HepG2 (cell line): ENCODE data around the gene UGT2A3. TPM values are rescaled to one million over a fixed set of nuclear protein-coding genes. Genes with fewer than 3 reads are reported as not detected.

Source experiments
- ARID5B ChIP-seq: IDR thresholded peaks from 2 replicates; pipeline ENCODE4 v1.4.0; 2020; ENCODE audit warnings: mild to moderate bottlenecking, missing genetic modification reagents
- ATF1 ChIP-seq: IDR thresholded peaks from 2 replicates; pipeline ENCODE4 v1.6.1; 2016; ENCODE audit warnings: mild to moderate bottlenecking, control low read depth
- BCL6 ChIP-seq: IDR thresholded peaks from 2 replicates; pipeline ENCODE4 v1.6.1; 2016; ENCODE audit warnings: missing genetic modification reagents, missing compliant biosample characterization
- DMTF1 ChIP-seq: sonication (generic); formaldehyde crosslinking; IDR thresholded peaks from 2 replicates; pipeline ENCODE4 v1.4.0; 2020; ENCODE audit warnings: mild to moderate bottlenecking, missing genetic modification reagents
- HOXA9 ChIP-seq: sonication (generic); formaldehyde crosslinking; IDR thresholded peaks from 2 replicates; pipeline ENCODE4 v1.8.1; 2022; ENCODE audit warnings: missing genetic modification reagents, mild to moderate bottlenecking, moderate library complexity, borderline replicate concordance
- IRF1 ChIP-seq: sonication (generic); formaldehyde crosslinking; IDR thresholded peaks from 2 replicates; pipeline ENCODE4 v1.4.0; 2020; ENCODE audit warnings: low read depth, mild to moderate bottlenecking, missing genetic modification reagents
- KLF11 ChIP-seq: IDR thresholded peaks from 2 replicates; pipeline ENCODE4 v1.6.1; 2016; ENCODE audit warnings: missing compliant biosample characterization
- KMT2A ChIP-seq: sonication (generic); formaldehyde crosslinking; IDR thresholded peaks from 2 replicates; pipeline ENCODE4 v1.4.0; 2020; ENCODE audit warnings: missing genetic modification reagents
- SKI ChIP-seq: fragments of 450-650 bp; IDR thresholded peaks from one replicate; pipeline ENCODE4 v1.6.1; 2018; ENCODE audit warnings: mild to moderate bottlenecking; ENCODE audit not compliant: partially characterized antibody
- SOX5 ChIP-seq: IDR thresholded peaks from 2 replicates; pipeline ENCODE4 v1.6.1; 2016; ENCODE audit warnings: borderline replicate concordance
- ZBTB25 ChIP-seq: IDR thresholded peaks from 2 replicates; pipeline ENCODE4 v1.6.1; 2018; ENCODE audit warnings: missing genetic modification reagents
- ZBTB39 ChIP-seq: sonication (generic); formaldehyde crosslinking; IDR thresholded peaks from 2 replicates; pipeline ENCODE4 v1.5.0; 2020; ENCODE audit warnings: missing genetic modification reagents
- ZMYM2 ChIP-seq: sonication (generic); formaldehyde crosslinking; IDR thresholded peaks from 2 replicates; pipeline ENCODE4 v1.8.0; 2022; ENCODE audit warnings: mild to moderate bottlenecking, missing genetic modification reagents
- ZNF10 ChIP-seq: sonication (generic); formaldehyde crosslinking; IDR thresholded peaks from 2 replicates; pipeline ENCODE4 v1.4.0; 2020; ENCODE audit warnings: mild to moderate bottlenecking, low read depth, missing genetic modification reagents, borderline replicate concordance
- ZNF431 ChIP-seq: sonication (generic); formaldehyde crosslinking; IDR thresholded peaks from 2 replicates; pipeline ENCODE4 v1.9.0; 2022; ENCODE audit warnings: missing genetic modification reagents, low read depth, mild to moderate bottlenecking, borderline replicate concordance
- ZNF432 ChIP-seq: sonication (generic); formaldehyde crosslinking; IDR thresholded peaks from 2 replicates; pipeline ENCODE4 v1.5.0; 2020; ENCODE audit warnings: missing genetic modification reagents, mild to moderate bottlenecking, borderline replicate concordance
- ZNF652 ChIP-seq: IDR thresholded peaks from 2 replicates; pipeline ENCODE4 v1.6.1; 2016; ENCODE audit warnings: low read depth, borderline replicate concordance
- ZNF780A ChIP-seq: sonication (generic); formaldehyde crosslinking; IDR thresholded peaks from 2 replicates; pipeline ENCODE4 v1.8.0; 2022; ENCODE audit warnings: mild to moderate bottlenecking, missing genetic modification reagents, moderate library complexity
- ZNF816 ChIP-seq: sonication (generic); formaldehyde crosslinking; IDR thresholded peaks from 2 replicates; pipeline ENCODE4 v1.8.0; 2022; ENCODE audit warnings: missing genetic modification reagents, mild to moderate bottlenecking, borderline replicate concordance
- polyA plus RNA-seq, 8 experiments: library from polyadenylated mRNA; depleted of rRNA in 3 of 8; stranded (reverse) in 7 of 8; unstranded in 1 of 8; fragments of >200 nt; fragmentation: Illumina TruSeq in 4 of 8; extraction: Trizol in 4 of 8; gene quantifications; 2 replicates each; pipeline versions ENCODE4 v1.2.1 to v1.2.3, GENCODE V29; 2011 to 2016; ENCODE audit warnings: low read depth in 4 of 8, missing spikeins in 1 of 8, mixed read lengths in 1 of 8; ENCODE audit not compliant: insufficient read depth in 1 of 8
- total RNA-seq, 5 experiments: library from RNA; depleted of rRNA; stranded (reverse); fragments of >200 nt; fragmentation: Illumina TruSeq; extraction: Trizol; gene quantifications; 2 replicates each; pipeline ENCODE4 v1.2.3, GENCODE V29; 2016; ENCODE audit warnings: low read depth in 1 of 5

The UGT2A3 gene
- total and polyA plus RNA-seq, 2 of the 13 experiments (the other 11 are each of a cell fraction or from before 2014, with no cell fraction given): 61.3 to 97.2 TPM

GRCh38 chr4:68948044-68948743 lies 3.4 kb downstream of the UGT2A3 start (continued):
- TF ChIP-seq KLF11 (CRISPR knock-in tag) (no peak), HOXA9 (CRISPR knock-in tag) (no peak), SKI (no peak), ZBTB25 (peak; percentile 87), ZMYM2 (CRISPR knock-in tag) (peak; percentile 49; the same call in 1 of the 2 replicates), ZNF432 (CRISPR knock-in tag) (no peak), ZNF652 (CRISPR knock-in tag) (peak; percentile 67), ARID5B (peak; percentile 86), DMTF1 (CRISPR knock-in tag) (no peak), ZNF816 (CRISPR knock-in tag) (no peak), ZBTB39 (CRISPR knock-in tag) (no peak), BCL6 (CRISPR knock-in tag) (peak; percentile 48; the same call in 1 of the 2 replicates), ATF1 (CRISPR knock-in tag) (peak; percentile 42; the same call in 1 of the 2 replicates), KMT2A (0 out of 2 replicates have a peak, but pooled peaks have one; percentile 15), ZNF10 (CRISPR knock-in tag) (no peak), IRF1 (CRISPR knock-in tag) (no peak), ZNF780A (no peak), SOX5 (peak; percentile 46; the same call in 1 of the 2 replicates), ZNF431 (CRISPR knock-in tag) (no peak)
